ENCODE measurements around the gene PHACTR3.

The PHACTR3 gene

DNA sequence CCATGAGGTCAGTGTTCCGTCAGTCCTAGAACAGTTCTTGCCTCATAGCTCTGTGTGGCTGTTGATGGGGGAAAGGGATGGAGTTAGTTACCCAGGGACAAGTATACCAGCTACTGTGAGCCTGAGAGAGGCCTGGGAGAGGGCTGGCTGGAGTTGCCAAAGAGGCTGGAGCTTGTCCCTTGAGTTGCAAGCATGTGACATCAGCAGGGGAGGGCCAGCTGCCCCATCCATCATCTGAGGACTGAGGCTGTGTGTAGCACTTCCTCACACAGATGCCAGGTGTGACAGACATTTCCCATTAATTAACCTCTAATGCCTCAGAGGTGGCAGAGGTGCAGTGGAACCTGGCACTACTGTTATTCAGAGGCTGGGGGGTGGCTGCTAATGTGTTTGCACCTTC, 131.6 kb downstream of the PHACTR3 start:
- DNase-seq (ENCODE audit: low spot score): no peak

DNA sequence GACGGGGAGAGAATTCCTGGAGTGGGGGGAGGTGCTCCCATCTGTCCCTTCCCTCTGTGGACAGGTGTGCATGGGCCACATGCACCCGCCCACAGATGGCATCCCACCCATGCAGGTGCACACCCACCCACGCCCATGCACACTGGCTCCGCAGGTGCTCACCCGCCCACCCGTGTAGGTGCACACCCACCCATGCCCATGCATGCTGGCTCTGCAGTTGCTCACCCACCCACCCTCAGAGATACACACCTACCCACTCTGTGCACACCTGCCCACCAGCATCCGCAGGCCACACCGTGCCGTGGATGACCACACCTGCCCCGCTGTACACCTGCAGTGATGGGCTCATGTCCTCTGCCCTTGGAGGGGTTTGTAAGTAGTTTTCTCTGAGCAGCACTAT, 132.0 kb downstream of the PHACTR3 start:
- no peak for DNase-seq (ENCODE audit: low spot score)

DNA sequence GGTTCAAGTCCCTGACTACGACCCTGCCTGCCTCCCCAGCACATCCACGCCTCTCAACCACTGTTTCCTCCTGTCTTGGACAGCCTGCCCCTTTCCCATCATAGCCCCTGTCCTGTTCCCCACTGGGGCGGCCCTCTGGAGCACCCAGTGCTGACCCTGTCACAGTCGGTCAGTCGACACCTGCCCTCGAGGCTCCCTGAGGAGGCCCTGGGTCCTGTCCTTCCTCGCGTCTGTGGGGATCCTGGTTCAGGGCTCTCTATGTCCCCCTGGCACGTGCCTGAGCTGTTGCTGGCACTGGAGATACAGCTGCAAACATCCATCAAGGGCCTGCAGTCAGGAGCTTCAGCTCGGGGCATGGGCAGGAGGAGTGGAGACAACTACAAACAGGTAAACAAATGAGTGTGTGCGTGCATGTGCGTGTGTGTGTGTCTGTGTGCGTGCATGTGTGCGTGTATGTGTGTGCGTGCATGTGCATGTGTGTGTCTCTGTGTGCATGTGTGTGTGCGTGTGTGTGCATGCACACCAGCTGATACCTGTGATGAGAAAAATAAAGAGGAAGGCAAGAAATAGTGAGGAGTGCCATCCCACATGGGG, 132.8 kb downstream of the PHACTR3 start:
- no peak for DNase-seq (ENCODE audit: low spot score)

DNA sequence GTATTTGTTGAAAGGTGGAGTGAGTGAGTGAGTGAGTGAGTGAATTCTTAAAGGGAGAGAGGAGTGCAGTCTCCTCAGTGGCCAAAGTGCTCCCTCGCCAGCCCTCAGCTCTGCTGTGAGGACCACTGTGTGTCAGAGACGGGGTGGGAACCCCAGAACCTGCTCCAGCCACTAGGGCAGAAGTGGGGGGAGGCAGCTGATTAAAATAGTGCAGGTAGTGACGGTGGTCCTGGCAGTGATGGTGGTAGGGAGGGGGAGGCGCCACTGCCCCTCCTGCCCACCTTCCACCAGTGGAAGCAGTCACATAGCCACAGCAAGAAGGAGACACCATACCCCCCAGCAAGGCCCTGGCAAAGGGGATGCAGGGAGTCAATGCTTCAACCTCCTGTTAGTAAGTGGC, 133.5 kb downstream of the PHACTR3 start:
- DNase-seq (ENCODE audit: low spot score): no peak

DNA sequence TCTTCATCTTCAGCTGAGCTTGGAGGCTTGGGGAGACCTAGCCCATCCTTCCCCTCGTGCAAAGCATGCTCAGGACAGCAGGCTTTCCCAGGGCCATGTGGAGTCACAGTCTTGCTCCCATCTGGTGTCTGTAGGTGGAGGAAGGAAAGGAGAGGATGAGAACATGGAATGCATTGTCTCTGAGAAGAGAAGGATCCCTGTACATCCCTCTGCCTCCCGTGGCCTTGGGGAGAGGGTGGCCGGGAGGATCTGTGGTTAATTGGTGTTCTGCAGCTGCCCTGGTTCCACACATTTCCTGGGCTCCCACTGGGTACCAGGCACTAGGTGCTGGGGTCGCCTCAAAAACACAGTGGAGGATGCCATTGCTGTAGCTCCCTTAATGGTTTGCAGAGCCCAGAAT, 134.5 kb downstream of the PHACTR3 start:
- DNase-seq (ENCODE audit: low spot score): no peak

DNA sequence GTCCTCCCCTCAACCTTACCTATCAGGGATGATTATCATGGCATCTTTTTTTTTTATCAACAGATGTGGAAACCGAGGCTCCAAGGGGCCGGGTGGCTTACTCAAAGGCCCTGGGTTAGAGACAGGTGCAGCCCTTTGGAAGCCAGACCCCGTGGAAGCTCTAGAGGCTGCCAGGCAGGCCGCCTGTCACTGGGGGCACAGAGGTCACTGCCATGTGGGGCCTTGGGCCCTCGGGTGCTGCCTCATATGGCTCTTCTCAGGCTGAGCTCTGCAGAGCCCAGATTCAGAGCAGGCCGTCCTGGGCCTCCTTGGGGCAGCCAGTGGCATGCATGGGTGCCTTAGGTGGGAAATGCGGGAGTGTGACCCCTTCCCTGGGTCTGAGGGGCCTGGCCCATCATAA, 136.3 kb downstream of the PHACTR3 start:
- DNase-seq (ENCODE audit: low spot score): no peak

DNA sequence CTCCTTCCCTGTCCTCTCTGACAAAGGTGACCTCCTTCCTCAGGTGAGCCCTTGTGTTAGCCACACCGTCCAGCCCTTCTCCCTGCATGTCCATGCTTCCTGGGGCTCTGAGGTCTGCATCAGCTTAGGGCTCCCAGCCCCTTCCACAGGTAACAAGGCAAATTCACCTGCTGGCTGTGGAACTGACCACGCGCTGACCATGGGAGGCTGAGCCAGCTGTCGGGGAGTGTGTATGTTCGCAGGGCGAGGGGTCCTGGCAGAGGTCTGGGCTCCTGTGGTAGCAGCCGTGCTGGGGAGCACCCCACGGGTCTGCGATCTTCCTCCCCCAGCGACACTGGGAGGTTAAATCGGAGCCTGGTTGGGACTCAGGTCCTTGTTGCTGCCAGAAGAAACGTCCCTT, 136.7 kb downstream of the PHACTR3 start:
- DNase-seq (ENCODE audit: low spot score): no peak

DNA sequence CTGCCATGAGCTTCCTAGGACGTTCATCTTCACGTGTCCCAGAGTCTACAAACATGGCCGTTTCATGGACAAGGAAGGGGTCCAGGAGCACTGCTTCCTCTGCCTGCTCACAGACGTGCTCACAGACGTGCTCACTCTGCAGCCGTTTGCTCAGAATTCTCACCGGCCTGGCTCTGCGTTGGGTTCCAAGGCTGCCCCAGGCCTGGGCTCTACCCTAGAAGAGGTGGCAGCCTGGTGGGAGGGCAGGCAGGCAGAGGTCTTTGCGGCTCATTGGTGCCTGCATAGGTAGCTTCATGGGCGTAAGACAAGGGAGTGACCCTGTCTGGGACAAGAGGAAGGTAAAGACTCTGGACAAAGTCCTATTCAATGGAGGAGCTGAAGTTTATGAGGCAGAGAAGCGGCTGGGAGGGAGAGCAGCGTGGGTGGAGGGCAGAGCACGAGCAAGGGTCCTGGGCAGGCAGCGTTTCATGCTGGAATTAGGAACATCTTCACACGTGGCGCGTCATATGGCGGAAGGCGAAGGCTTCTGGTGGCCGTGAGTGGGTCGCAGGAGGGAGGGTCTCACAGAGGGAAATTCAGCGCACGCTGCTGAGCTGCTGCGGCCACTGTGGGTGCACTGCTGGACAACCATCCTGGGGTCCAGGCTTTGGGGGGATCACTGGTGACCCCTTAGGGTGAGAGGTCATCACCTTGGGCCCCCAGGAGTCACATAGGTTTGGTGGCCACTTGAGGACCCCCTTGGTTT, 138.2 kb downstream of the PHACTR3 start:
- DNase-seq (ENCODE audit: low spot score): no peak

DNA sequence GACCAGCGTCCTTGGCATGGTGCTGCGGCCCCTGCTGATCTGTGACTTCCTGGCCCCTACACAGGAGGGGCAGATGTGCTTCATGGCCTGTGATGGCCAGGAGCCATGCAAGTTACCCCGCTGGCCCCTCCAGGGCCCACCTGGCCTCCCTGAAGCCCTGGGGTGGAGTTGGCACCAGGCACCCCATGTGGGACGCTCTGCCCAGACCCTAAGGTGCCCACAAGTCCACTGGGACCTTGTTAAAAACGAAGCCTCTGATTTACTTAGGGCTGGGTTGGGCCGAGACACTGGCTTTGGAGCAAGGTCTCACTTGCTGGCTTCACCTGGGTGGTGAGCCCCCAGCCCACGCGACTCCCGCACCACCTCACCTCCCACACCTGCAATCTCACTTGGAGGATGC, 139.0 kb downstream of the PHACTR3 start:
- no peak for DNase-seq (ENCODE audit: low spot score)

DNA sequence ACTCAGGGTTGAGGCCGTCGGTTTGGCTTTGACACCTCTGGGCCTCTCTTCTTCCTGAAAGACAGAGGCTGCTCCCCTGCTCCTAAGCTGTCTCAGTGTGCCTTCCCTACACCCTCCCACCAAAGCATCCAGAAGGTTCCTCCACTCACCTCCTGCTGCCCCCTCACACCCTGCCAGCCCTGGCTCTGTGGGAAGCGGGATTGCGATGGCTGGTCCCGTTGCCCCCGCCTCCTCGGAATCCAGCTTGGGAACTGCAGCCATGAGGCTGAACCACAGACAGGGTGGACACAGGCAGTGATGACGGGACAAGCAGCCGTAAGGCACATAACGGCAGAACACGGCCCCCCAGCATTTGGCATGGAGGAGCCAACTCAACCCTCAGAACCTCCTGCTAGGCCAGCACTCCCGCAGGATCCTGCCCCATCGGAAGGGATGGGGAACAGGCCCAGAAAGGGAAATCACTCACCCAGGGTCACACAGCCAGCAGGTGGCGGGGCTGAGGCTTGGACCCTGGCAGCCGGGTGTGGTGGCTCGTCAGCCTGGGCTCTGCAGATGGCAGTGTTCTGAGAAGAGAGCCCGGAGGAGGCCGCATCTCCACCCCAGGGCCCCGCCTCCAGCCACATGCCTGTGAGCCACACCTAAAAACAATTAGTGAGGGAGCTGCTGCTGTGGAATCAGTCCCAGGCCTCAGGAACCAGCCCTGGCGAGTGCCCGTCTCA, 139.6 kb downstream of the PHACTR3 start:
- no peak for DNase-seq (ENCODE audit: low spot score)

DNA sequence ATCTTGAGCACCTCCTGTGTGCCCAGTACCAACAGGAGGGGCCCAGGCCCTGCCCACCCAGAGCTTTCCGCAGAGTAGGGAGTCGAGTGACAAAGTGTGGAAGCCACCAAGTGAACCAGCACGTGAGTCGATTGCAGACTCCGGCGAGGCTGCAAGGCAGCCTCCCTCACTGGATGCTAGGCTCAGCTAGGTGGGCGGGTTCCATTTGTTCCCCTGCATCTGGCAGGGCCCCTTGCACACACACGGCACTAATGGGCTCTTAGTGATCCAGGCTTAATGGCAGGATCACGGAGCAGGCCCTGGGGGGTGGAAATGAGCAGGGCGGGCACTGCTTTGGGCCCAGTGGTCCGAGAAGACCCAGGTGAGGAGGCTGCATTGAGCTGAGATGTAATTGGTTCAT, 140.4 kb downstream of the PHACTR3 start:
- DNase-seq (ENCODE audit: low spot score): no peak

DNA sequence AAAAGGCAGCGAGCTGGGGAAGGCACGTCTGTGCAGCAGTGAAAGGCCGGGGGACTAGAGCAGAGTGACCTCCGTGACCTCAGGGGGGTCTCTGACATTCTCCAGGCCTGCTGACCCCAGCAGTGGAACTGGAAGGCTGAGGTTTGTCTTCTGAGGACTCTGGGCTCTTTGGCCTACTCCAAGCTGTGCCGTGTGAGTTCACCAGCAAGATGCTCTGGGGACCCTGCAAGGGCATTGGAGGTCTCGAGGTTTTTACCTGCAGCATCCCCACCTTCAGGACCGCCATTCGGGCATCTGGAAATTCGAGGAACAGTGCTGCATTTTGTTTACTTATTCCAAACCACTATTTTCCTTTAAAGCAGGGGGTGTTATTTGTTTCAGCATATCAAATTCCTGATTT, 140.9 kb downstream of the PHACTR3 start:
- no peak for DNase-seq (ENCODE audit: low spot score)

DNA sequence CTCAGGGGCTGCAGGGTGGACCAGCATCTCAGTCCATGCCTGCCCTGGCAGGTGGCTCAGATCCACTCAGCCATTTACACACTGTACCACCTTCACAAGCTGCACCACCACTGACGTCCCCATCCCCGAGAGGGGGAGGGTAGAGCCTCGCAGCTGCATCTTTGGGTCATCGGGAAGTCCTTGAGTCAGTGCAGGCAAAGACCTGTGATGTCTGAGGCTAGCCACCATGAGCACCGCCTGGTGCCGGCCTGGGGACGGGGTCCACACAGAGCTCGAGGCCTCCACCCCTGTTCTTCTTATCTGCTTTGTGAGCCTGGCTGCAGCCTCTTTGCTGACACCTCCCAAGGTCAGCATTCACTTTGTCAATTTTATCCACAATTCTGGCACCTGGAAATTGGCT, 141.4 kb downstream of the PHACTR3 start:
- DNase-seq (ENCODE audit: low spot score): no peak

DNA sequence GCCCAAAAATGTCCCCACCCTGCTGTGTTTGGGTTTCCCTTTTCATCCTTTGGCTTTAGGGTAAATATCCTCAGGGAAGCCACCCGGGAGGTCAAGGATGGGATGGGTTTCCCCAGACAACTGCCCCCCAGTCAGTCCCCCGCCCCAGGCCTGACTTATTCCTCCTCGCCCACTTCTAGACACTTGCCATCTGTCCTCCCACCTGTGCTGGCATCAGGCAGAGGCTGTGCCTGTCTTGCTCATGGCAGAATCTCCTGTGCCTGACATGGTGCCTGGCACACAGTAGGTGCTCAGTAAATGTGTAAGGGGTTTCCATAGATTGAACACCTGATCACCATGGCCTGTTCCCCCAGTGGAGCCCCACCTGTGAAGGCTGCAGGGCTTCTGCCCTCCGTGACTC, 141.8 kb downstream of the PHACTR3 start:
- DNase-seq (ENCODE audit: low spot score): no peak

DNA sequence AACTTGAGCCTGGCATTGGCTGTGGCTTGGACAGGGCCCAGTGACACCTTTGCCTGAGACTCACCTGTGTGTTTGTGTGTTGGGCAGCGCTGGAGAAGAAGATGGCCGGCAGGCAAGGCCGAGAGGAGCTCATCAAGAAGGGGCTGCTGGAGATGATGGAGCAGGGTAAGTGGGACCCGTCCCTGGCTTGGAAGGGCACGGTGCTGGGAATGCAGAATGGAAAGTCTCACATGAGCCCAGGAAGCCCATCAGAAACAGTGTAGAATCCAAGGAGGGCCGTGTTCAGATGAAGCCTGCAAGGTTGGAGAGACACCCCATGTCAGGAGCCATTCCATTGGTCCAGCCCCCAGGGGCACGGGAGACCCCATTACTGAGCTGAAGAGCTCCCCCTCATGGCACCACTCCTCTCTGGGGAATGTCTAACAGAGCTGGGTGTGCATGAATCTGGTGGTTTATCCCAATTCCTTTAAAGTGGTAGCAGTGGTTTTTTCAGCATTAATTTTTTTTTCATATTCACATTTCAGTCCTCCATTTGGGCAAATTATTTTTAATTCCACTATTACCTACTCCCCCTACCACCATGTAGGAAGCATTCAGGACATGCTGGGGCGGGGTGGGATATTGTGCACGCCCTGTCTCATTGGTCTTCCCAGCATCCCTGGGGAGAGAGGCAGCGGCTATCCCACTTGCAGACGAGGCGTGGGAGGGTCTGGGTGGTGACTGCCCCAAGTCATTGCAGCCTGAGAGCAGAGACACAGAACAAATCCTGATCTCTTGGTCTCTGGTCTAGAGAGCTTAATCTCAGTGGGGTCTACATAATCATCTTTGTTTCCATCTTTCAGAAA, 143.6 kb downstream of the PHACTR3 start:
- no peak for DNase-seq (ENCODE audit: low spot score)

DNA sequence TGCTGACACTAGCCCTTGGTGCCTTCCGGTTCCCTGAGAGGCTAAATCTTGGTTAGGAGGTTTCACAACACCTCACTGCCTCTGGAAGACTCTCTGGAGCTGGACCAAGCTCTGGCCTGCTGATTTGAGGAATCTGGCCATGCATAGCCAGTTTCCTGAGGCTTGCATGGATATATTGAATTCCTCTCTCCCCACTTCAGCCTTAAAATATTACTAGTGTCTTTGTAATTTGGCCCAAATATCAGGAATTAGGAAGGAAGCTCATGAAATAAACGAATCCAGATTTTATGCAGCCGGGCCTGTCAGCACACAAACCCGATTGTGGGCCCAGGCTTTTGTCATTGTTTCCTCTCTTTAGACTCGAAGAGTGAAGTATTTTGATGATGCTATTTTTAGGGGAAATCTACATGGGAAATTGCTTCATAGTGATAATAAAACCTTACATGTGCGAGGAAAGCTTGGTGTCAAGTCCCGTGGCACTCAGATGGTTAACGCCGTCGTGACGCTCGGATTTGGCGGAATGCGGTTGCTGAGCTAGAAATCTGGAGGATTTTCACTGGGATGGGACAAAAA, 144.4 kb downstream of the PHACTR3 start:
- no peak for DNase-seq (ENCODE audit: low spot score)

DNA sequence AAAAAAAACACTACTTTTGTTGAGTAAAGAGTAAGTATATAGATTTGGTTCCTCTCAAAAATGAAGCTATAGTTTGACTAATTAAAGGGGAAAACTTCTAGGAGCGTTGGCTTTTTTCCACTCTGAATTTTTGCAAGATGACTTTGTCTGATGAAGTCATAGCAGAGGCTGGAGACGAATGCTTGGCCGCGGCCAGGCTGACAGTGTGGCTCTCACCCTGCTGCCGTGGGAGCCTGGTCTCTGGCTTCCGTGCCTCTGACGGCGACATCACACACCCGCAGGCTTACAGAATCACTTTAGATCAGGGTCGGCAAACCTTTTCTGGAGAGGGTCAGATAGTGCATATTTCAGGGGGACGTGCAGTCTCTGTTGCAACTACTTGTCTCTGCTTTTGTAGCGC, 145.0 kb downstream of the PHACTR3 start:
- DNase-seq (ENCODE audit: low spot score): no peak

DNA sequence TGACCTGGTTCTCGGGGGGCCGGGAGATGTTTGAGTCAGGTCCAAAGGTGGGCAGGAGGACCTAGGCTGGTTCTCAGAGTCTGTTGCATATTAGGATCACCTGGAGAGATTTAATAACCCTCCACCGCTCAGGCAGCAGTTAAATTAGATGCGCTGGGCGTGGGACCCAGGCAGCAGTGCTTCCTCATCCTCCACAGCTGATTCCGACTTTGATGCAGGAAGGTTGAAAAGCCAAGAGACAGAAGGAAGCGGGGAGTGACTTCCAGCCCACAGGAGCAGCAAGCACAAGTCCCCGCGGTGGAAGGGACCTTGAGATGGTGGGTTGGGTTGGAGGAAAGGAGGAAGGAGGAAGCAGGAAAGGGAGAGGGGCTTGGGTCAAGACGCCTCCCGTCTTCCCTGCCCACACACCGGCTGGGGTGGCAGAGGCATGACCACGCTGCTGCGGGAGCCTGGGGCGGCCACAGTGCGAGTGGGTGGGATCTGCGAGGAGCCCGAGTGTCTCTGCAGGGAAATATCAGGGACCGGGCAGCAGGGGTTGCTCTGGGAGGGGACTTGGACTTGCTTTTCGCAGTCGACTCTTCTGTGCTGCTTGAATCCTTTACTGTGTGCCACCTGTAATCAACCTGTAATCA, 146.0 kb downstream of the PHACTR3 start:
- no peak for DNase-seq (ENCODE audit: low spot score)

DNA sequence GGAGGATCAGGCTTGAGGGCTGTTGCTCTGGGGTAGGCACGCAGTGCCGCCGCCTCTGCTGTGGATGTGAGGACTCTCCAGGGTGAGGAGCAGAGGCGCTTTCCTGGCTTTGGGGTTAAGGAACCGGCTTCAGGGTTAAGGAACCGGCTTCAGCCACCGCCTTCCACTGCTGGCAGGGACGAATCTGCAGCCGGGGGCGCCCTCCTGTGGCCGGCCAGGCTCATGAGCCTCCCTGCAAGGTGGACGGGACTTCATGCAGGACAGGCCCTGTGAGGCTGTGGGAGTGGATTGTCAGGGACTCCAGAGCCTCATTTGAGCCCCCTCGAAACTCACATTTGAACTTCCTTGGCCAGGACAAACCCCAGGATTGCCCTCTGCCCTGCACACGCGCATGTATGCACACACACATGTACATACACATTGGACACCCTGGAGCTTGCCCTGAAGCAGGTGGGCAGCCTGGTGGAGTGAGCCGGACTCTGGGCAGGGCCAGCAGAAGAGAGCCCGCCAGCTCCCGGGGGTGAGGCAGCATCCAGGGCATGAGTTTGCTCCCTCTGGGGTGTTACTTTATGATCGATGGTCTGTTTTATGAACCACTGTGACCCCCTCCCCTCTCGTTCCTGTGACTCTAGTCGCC, 146.9 kb downstream of the PHACTR3 start:
- DNase-seq (ENCODE audit: low spot score): no peak

DNA sequence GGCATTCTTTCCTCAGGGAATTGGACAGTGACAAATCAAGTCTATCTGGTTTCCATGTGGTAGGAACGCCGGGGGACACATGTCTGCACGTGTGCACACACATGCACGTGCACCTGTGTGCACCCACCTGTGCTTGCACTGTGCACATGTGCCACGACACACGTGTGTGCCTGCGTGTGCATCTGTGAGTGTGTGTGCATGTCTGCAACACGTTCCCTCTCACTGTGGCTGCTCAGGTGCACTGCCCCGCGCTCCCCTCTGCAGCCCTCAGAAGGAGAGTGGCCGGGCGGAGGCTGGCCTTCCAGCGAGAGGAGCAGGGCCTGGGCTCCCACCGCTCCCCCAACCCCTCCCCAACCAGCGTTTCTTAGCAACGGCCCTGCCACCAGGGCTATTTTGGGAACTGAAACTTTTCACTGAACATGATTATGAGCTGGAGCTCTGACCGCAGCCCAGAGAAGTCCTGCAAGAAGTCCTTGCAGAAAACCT, 147.8 kb downstream of the PHACTR3 start:
- DNase-seq (ENCODE audit: low spot score): no peak
